HG03378 (cell line): ENCODE measurements around the gene KANTR.
A peak's percentile ranks its signal among the peaks of the same experiment; 100 is the strongest.

Experiments used
- ATAC-seq: cut with Tn5 transposase; IDR thresholded peaks from one replicate; pipeline ENCODE4 v1.9.1; 2021; ENCODE audit warnings: mild to moderate bottlenecking, moderate library complexity; ENCODE audit not compliant: unreplicated experiment

Gene KANTR, protein sequence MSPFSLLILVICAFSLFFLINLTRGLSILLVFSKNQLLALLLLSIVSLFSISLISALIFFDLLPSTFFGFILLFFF

DNA sequence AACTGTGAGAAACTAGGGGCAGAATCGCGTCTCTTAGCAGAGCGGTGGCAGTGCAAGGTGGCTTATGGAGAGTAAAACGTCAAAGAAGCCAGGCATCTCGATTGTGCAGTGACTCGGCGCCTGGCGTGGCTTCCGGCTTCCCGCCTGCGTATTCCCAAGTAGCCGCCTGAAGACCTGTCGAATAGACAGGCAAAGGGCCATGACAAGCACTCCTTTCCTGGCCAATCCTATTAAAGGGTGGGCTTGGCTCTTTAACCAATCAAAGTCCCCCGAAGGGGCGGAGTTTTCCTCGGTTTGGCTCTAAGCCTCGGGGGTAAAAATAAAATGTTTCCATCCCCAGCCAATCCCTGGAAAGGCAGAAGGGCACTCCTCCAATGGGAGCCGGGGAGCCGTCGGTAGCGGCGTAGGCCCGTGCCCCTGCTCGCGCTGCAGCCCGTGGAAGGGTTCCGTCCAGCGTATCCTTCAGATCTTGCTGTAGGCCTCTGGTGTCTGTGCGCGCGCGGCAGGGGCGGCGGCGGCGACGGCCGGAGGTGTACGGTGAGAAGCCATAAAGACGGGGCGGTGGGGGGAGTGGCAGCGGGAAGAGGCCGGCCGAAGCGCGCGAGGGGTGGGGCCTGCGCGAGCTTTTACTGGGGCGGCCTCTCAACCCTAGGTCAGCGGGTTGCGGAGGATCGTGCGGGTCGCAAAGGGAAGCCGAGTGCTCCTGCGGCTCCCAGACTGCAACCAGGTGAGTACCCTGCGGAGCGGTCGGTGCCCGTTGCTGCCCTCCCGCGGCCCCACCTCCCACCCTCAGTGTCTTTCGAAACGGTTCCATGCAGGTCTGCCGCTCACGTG, at the start of gene KANTR:
TSS of gene KANTR (plus strand) at position 395 of the 834 bp plus-strand sequence. CDS start 30,131 bp downstream, outside the sequence.
- ATAC-seq = peak; percentile 78

DNA sequence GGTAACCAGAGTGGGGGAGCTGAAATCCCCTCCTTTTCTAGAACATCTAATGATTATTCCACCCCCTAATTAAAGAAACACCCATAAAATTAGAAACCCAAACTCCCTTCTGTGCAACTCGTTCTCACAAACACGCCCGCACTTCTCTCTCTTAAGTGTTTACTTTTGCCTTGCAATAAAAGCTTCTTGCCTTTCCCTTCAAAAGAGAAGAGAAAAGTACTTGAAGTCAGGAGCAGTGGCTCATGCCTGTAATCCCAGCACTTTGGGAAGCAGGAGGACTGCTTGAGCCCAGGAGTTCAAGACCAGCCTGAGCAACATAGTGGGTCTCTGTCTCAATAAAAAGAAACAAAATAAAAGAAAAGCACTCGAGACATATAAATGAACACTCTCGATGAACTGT, 48.9 kb upstream of the KANTR start:
- no peak for ATAC-seq

DNA sequence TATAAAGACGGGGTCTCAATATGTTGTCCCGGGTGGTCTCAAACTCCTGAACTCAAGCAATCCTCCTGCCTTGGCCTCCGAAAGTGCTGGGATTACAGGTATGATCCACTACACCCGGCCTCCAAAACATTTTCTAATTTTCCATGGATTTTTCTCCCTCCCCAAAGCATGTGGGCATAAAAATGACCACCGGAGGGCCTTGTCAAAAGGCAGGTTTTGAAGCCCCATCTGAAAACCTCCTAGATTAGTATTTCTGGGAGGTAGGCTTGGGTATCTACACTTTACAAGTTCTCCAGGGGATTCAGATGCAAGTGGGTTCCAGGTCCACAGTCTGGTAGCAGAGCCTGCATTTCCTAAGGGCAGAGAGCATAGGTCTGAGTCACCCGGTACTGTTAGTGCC, 46.7 kb upstream of the KANTR start:
- no peak for ATAC-seq

DNA sequence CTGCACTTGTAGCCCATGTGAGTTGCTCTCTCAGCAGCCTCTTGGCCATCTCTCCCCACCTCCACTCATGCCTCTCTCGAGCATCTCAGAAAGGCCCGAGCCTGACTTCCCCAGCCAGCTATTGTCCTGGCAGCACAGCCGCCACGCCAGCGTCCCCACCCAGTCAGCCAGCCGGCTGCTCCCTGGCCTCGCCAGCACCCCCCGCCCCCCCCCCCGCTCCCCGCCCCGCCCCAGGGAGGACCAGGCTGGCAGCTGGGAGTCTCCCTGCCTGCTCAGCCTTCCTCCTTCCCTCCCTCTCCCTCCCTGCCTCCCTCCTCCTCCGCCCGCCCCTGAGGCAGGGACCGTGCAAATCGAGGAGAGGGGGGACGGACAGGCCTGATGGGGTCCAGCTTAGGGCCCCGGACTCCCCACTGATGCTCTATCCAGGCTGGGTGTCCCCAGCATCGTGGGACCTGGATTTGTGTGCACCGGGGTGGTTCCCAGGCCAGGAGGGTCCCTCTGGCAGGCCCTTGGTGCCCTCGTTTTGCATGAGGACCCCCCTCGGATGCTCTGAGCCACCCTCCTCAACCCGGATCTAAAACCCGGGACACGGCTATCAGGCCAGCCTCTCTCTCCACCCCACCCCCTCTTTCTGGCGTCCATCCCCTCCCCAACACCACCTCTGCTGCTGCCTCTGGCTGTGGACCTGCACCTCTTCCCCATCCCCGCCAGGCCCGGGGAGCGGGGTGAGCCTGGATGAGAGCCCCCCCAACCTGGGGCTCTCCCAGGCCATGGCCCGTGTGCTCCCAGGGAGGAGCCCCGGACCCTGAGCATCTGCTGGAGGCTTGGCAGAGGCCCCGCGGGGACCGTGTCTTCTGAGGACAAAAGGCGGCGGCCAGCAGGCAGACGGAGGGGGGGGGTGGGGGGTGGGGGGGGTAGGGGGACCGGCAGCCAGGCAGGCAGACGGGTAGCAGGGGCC, 45.5 kb upstream of the KANTR start, which contains the start of gene GPR173:
TSS of gene GPR173 (plus strand) at position 621 of the 958 bp plus-strand sequence. CDS start 27,833 bp downstream, outside the sequence.
- no peak for ATAC-seq

DNA sequence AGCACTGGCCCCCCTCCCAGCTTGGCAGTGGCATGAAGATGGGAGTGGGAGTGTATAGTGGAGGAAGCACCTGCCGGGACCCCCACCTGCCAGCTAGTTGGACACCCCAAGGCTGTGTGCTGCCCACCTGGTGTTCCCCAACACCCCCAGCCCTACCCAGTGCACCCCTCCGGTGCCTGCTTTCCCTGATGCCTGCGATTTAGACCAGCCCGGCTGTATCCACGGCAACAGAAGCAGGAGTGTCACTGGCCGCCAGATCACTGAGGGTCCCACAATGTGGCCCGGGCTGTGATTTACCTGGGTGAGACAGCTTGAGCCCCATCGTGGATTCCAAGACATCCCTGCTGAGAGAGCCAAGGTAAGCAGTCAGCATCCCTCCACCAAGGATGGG, 44.8 kb upstream of the KANTR start:
- ATAC-seq = no peak

DNA sequence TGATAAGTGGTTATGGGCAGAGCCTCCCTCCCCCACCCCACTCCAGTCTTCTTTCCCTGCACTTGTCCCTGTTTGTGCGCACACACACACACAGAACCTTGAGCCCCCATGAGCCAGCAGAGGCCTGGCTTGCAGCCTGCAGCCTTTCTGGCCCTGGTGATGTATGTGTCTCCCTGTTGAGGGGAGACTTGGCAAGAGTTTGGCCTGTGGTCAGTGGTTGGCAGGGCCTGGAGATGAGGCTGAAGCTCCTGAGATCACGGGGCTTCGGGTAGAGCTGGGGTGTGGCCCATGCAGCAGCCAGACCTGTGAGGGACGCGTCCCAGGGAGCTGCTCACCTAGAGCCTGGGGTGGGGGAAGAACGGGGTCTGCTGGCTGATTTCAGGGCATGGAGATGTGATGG, 43.1 kb upstream of the KANTR start:
- no peak for ATAC-seq

DNA sequence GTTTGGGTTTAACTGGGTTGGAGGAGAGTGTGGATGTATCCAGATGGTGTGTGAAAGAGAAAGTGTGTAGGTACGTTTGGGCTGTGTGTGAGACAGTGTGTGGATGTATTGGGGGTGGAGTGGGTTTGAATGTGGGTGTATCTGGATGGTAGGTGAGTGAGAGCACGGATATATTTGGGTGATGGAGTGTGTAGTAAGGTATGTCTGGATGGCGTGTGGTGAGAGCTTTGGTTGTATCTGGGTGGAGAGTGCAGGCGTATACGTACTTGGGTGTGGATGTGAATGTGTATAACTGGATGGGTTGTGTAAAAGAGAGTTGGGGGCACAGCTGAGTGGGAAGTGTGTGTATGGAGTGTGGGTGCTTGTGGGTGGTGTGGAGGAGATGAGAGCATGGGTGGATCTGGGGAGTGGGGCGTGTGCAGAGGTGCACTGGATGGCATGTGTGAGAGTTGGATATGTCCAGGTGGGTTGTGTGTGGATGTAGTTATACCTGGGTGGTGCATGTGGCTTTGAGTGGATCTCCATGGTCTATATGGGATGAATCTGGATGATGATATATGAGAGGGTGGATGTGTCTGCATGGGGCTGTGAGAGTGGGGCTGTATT, 38.6 kb upstream of the KANTR start:
- no peak for ATAC-seq

DNA sequence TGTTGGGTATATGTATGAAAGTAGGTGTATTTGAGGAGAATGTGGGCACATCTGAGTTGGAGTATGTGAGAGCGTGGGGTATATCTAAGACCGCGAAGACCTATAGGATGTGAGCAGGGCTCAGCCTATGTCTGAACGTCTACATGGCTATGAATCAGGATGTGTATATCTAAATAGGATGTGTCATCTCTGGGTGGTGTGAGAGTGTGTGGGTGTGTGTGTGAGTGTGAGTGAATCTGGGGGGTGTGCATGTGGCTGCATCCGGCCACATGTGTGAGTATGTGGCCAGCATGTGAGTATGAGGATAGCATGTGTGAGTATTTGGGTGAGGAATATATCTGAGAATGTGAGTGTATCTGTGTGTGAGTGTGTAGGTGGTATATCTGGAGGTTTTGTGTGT, 37.6 kb upstream of the KANTR start:
- no peak for ATAC-seq

DNA sequence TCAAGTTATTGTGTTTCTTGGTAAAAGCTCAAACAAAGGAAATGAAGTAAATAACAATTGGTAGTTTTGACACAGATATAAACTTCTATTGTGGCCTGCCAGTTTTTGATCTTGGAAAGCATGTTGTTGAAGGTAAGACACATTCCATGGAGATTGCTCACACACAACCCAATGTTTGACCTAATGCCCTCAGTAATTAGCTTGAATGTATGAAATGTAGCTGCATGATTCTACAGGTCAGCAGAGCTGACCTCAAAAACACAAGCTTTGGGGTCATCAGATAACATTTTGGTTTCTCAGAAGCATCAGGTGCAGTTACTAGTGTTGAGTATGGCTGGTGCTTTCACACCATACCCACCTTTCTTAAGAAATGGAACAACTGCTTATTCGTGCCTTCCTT, 28.8 kb upstream of the KANTR start:
- no peak for ATAC-seq

DNA sequence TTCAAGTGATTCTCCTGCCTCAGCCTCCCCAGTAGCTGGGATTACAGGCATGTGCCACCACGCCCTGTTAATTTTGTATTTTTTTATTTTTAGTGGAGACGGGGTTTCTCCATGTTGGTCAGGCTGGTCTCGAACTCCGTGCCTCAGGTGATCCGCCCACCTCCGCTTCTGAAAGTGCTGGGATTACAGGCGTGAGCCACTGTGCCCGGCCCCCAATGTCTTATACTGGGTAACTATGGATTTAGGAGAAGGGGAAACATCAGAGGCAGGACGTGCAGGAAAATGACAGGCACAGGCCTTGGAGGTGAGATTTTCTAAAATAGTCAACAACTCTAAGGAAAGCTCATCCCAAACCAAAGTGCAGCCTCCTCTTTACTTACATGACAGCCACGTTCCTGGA, 22.9 kb upstream of the KANTR start:
- no peak for ATAC-seq

DNA sequence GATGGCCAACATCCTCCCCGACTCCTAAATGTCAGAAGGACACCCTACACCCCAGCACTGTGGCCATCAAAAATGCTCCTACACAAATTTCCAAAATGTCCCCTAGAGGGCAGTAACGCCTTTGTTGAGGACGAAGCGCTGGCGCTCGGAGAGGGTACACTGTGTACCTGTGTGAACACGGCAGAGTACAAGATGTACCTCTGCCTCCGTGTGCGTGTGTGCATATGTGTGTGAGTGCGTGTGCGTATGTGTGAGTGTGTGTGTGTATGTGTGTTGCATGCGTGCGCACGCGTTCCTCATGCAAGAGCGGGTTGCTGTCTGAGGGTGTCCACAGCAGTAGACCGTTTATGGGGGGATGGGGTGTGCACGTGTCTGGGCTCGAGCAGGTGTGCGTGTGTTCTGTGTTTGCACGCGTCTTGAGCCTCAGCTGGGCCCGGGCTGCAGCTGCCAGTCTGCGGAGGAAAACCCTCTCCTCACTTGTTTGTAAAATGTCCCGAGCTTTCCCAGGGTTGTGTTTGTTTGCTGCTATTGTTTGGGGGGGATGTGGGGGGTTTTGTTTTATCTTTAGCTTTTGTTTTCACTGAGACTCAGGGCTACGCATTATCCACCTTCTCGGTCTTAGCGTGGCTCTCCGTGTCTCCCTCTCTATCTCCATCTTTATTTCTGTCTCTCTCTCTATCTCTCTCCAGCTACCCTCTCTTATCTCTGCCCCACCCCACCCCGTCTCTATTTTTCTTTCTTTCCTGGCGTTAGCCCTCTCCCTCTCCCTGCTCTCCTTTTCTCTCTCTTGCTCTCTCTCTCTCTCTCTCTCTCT, 22.1 kb upstream of the KANTR start:
- peak; percentile 89 for ATAC-seq

DNA sequence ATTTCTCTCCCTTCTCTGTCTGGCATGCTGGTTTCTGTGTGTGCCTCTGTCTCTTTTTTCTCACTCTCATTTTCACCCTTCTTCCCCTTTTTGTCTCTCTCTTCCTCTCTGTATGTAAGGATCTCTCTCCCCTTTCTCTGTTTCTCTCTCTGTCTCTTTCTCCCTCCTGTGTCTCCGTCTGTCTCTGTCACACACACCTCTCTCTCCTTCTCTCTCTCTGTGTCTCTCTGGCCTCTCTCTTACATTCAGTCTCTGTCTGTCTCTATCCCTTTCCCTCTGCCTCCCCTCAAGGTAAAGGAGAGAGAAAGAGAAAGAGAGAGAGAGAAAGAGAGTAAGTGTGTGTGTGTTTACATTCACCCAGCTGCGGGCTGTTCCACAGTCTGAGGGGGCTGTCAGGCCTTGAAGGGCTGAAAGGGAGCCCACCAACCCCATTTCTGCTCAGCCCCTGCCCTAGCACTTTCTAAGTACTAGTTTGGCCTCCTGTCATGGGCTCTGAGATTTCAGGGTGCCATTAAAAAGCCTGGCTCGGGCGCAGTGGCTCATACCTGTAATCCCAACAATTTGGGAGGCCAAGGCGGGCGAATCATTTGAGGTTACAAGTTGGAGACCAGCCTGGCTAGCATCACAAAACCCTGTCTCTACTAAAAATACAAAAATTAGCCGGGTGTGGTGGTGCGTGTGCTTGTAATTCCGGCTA, 21.4 kb upstream of the KANTR start:
- ATAC-seq = no peak

DNA sequence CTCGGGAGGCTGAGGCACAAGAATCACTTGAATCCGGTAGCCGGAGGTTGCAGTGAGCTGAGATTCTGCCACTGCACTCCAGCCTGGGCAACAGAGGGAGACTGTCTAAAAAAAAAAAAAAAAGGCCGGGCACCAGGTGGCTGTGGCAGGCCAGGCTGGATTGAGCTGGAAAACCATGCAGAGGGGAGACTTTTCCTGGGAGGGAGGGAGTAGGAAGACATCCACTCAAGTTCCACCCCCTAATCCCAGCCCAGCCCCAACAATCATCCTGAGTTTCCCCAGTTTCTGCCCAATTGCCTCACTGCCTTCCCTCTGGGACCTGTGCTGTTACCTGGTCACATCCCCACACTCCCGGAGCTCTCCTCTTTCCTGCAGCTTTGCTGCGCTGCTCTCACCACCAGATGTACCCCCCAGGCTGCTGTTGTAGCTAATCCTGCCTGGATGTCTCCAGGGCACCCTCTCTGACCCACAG, 20.8 kb upstream of the KANTR start:
- ATAC-seq = no peak

DNA sequence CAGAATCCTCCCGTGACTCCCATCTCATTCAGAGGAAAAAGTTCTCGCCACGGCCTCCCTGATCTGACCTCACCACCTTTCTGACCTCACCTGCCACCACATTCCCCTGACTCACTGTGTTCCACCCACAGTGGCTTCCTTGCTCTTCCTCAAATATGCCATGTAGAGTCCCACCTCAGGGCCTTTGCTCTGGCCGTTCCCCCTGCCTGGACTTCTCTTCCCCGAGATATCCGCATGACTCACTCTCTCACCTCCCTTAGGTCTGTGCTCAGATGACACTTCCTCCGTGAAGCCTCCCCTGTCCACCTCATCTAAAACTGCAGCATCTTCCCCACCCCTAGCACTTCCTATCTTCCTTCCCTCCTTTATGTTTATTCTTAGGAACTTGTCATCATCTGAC, 18.9 kb upstream of the KANTR start:
- no peak for ATAC-seq

DNA sequence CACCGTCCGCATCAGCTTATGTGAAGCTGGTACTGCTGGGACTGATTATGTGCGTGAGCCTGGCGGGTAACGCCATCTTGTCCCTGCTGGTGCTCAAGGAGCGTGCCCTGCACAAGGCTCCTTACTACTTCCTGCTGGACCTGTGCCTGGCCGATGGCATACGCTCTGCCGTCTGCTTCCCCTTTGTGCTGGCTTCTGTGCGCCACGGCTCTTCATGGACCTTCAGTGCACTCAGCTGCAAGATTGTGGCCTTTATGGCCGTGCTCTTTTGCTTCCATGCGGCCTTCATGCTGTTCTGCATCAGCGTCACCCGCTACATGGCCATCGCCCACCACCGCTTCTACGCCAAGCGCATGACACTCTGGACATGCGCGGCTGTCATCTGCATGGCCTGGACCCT, 17.3 kb upstream of the KANTR start:
- ATAC-seq = no peak

DNA sequence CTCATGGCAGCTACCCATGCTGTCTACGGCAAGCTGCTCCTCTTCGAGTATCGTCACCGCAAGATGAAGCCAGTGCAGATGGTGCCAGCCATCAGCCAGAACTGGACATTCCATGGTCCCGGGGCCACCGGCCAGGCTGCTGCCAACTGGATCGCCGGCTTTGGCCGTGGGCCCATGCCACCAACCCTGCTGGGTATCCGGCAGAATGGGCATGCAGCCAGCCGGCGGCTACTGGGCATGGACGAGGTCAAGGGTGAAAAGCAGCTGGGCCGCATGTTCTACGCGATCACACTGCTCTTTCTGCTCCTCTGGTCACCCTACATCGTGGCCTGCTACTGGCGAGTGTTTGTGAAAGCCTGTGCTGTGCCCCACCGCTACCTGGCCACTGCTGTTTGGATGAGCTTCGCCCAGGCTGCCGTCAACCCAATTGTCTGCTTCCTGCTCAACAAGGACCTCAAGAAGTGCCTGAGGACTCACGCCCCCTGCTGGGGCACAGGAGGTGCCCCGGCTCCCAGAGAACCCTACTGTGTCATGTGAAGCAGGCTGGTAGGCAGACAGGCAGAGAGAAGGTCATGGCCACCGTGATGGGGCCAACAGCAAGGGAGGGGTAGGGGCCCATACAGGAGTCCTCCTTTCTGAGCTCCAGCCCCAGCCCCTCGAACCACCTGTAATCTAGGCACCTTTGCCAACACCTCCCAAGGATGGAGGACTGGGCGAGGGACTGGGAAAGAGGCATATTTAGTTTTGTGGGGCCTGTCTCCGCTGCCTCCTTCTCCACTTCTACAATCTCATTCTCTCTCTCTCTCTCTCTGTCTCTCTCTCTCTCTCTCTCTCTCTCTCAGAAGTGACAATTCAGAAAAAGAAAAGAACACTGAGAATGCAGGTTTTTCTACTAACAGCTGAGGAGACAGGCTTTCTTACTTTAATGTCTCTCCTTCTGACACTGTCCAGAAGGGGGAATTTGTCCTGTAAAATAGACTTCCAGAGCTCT, 16.4 kb upstream of the KANTR start:
- no peak for ATAC-seq

DNA sequence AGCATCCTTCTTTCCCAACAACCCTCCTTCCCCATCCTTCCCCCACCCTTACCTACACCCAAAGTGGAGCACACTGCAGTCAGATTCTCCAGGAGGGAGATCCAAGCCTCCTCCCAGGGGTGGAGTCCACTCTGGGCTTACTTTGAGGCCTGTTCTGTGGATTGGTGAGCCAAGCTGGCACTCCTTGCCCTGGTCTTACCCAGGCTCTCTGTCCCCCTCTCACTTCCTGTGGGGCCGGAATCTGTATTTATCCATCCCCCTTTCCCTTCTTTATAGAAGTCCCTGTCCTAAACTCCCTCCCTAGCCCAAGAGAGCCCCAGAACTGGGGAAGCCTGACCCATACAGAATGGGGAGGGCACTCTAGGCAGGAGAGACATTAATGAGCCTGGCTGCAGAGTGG, 15.0 kb upstream of the KANTR start:
- ATAC-seq = no peak
